ENCODE measurements around the gene KIF18B.

The KIF18B gene

DNA sequence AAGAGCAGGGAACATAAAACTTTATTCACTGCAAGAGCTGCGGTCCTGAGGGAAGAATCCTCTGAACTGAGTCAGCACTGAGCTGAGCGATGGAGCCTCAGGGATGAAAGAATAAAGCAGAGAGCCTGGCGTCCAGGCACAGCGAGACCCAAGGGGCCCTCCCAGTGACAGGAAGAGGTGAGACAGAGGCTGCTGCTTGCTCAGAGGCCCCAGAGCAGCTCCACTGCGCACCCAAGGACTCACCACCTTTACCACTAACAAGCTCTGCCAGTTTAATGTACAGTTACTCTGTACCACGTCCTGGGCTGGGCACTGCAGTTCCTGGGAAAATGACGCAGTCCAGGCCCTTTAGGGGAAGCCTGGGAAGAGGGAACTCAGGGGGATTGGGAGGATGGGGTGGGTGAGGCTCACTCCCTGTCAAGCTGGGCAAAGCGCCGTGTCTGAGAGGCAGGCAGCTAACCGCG lies 37.9 kb downstream of the KIF18B start:
- TF ChIP-seq REST (IDR thresholded peaks at IDR 0.05; ENCODE audit: insufficient replicate concordance, low read depth): no peak
- DNase-seq (ENCODE audit: low read depth in 1 of 2, low spot score in 1 of 2): no peak
- Histone ChIP-seq H3K27me3 (ENCODE audit: insufficient read depth, poor library complexity, severe bottlenecking) (peaks cover 9% of the 10 kb centered on the region), H3K4me3 (replicated peaks; ENCODE audit: insufficient read depth, low read length) (no peak overlapping the region), H3K27ac (replicated peaks) (no peak overlapping the region)

DNA sequence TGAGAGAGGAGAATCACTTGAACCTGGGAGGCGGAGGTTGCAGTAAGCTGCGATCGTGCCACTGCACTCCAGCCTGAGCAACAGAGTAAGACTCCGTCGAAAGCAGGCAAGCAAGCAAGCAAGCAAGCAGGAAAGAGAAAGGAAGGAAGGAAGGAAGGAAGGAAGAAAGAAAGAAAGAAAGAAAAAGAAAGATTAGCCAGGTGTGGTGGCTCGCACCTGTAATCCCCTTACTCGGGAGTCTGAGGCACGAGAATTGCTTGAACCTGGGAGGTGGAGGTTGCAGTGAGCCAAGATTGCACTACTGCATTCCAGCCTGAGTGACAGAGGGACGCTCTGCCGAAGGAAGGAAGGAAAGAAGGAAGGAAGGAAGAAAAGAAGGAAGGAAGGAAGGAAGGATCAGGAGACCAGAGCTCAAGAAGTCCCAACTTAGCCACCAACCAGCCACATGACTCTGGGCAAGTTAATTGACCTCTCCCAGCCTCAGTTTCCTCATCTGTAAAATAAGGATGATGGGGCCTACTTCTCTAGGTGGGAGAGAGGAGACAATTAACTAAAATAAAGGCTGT lies 38.7 kb downstream of the KIF18B start:
- no peak for DNase-seq (ENCODE audit: low read depth in 1 of 2, low spot score in 1 of 2)
- no peak for TF ChIP-seq SPI1 (IDR thresholded peaks at IDR 0.05; ENCODE audit: borderline replicate concordance, low read depth)
- no peak for TF ChIP-seq CTCF (IDR thresholded peaks at IDR 0.05; ENCODE audit: insufficient read depth, low read length)
- TF ChIP-seq REST (IDR thresholded peaks at IDR 0.05; ENCODE audit: insufficient replicate concordance, low read depth): no peak
- H3K27ac ChIP-seq (replicated peaks): no peak overlapping the region
- peaks cover 9% of the 10 kb centered on the region for H3K27me3 ChIP-seq (ENCODE audit: insufficient read depth, poor library complexity, severe bottlenecking)
- H3K4me3 ChIP-seq (replicated peaks; ENCODE audit: insufficient read depth, low read length): no peak overlapping the region

DNA sequence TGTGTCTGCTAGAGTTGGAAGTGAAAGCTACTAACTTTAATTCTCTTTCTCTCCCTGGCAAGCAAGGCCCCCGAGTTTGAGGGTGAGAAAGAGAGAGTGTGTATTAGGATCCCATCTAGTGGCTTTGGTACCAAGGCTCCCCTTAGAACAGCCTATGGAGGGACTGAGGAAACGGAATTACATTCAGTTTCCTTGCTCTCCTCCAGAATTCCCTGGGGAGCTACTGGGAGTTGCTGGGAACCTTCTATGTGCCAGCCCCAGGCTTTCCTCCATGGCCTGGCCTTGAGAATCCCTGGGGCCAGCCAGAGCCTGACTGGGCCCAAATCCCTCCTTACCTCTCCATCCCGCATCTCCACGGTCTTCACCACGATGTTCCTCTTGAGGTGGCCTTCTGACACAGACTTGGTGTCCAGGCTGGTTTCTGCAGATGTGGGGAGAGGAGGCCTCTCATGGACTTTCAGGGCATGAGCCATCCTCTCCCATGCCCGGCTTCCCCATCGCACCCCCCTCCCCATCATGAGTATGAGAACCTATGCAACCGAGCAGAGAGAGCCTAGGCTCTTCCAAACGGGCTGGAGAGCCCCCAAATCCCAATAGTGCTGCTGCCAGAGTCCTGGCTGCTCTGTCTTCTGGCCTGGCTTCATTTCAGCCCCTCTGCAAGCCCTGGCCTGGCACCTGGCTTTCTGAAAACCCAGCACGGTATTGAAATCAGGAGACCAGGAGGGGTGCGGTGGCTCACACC lies 39.7 kb downstream of the KIF18B start:
- no peak for DNase-seq (ENCODE audit: low read depth in 1 of 2, low spot score in 1 of 2)
- no peak overlapping the region for H3K27ac ChIP-seq (replicated peaks)
- H3K4me3 ChIP-seq (replicated peaks; ENCODE audit: insufficient read depth, low read length): no peak overlapping the region
- H3K27me3 ChIP-seq (ENCODE audit: insufficient read depth, poor library complexity, severe bottlenecking): peaks cover 9% of the 10 kb centered on the region
- no peak for TF ChIP-seq SPI1 (IDR thresholded peaks at IDR 0.05; ENCODE audit: borderline replicate concordance, low read depth)
- no peak for TF ChIP-seq CTCF (IDR thresholded peaks at IDR 0.05; ENCODE audit: insufficient read depth, low read length)
- TF ChIP-seq GABPA (IDR thresholded peaks at IDR 0.05; ENCODE audit: low read depth): no peak
- no peak for TF ChIP-seq POLR2AphosphoS5 (IDR thresholded peaks at IDR 0.05; ENCODE audit: low read depth)
- no peak for TF ChIP-seq REST (IDR thresholded peaks at IDR 0.05; ENCODE audit: insufficient replicate concordance, low read depth)

Data from HL-60 (cell line).